Measurements from ENCODE around the gene S100A16. TPM values are rescaled to one million over a fixed set of nuclear protein-coding genes. Genes with fewer than 3 reads are reported as not detected.

The S100A16 gene
- total RNA-seq = 100 to 1,000 TPM; 158 to 171 TPM
- polyA plus RNA-seq (ENCODE audit: insufficient read depth, low read depth, low replicate concordance) = 126 TPM
- long read RNA-seq, donor 1, transcript S100A16-204 (3 exons, 1,118 nt) = major isoform, 142 of 163 reads
- long read RNA-seq, donor 1, transcript S100A16-203 (3 exons, 956 nt) = minor isoform, 13 of 163 reads
- long read RNA-seq, donor 1, partial matches to known transcripts = 6 of 163 reads
- long read RNA-seq, donor 1, other reads (novel, unspliced or antisense) = 0 of 163 reads
- long read RNA-seq, donor 2, transcript S100A16-203 (3 exons, 956 nt) = minor isoform, 7 of 133 reads
- long read RNA-seq, donor 2, transcript S100A16-204 (3 exons, 1,118 nt) = major isoform, 110 of 133 reads
- long read RNA-seq, donor 2, partial matches to known transcripts = 14 of 133 reads
- long read RNA-seq, donor 2, other reads (novel, unspliced or antisense) = 0 of 133 reads

- H3K9me3 ChIP-seq = no peaks in the 10 kb centered on the region
- H3K27me3 ChIP-seq = no peaks in the 10 kb centered on the region
- WGBS, 2 donors = 29 to 70% methylated on average over 3 to 9 of the region's 9 CpGs
- TF ChIP-seq POLR2A (IDR thresholded peaks at IDR 0.05) = no peak
- TF ChIP-seq CTCF (IDR thresholded peaks at IDR 0.05) = no peak
- peak within 1 kb of the TSS; percentile 54 to 76 for H3K4me3 ChIP-seq
- intact Hi-C loops (cut with DNase I; ENCODE audit: low total_unique reads) = no loop called here
- H3K36me3 ChIP-seq (ENCODE audit: low read depth, missing control alignments) = no peaks in the 10 kb centered on the region
- peaks cover 40% of the 10 kb centered on the region for H3K4me1 ChIP-seq
- DNase-seq = peak; percentile 84
- H3K27ac ChIP-seq = peak within 1 kb of the TSS; percentile 75 to 88
Measured at GRCh38 chr1:153612755-153613331, at the start of gene S100A16. S100A16 (minus strand) TSS chr1:153613137; CDS start chr1:153608151, 4,986 bp downstream.

- no peak overlapping the region for H3K4me3 ChIP-seq
- H3K27ac ChIP-seq = no peak overlapping the region
- intact Hi-C loops (cut with DNase I; ENCODE audit: low total_unique reads) = no loop called here
- WGBS, 2 donors = 48 to 55% methylated on average over 2 of the region's 2 CpGs
- H3K9me3 ChIP-seq = no peaks in the 10 kb centered on the region
- H3K27me3 ChIP-seq = no peaks in the 10 kb centered on the region
- no peak for DNase-seq
- H3K36me3 ChIP-seq (ENCODE audit: low read depth, missing control alignments) = no peaks in the 10 kb centered on the region
- TF ChIP-seq CTCF (IDR thresholded peaks at IDR 0.05) (no peak), POLR2A (IDR thresholded peaks at IDR 0.05) (no peak)
- H3K4me1 ChIP-seq = peaks cover 5% of the 10 kb centered on the region
Measured at GRCh38 chr1:153662269-153662668, 49.3 kb upstream of the S100A16 start.

GRCh38 chr1:153661111-153661708 is 48.3 kb upstream of the S100A16 start:
- Histone ChIP-seq H3K4me1 (peaks cover 5% of the 10 kb centered on the region), H3K9me3 (no peaks in the 10 kb centered on the region), H3K27me3 (no peaks in the 10 kb centered on the region), H3K27ac (no peak overlapping the region), H3K36me3 (ENCODE audit: low read depth, missing control alignments) (no peaks in the 10 kb centered on the region), H3K4me3 (no peak overlapping the region)
- WGBS, 2 donors = 57 to 64% methylated on average over 9 of the region's 9 CpGs
- TF ChIP-seq POLR2A (IDR thresholded peaks at IDR 0.05) (no peak), CTCF (IDR thresholded peaks at IDR 0.05) (no peak)
- intact Hi-C loops (cut with DNase I; ENCODE audit: low total_unique reads) = no loop called here
- no peak for DNase-seq

GRCh38 chr1:153659656-153660055 is 46.7 kb upstream of the S100A16 start:
- intact Hi-C loops (cut with DNase I; ENCODE audit: low total_unique reads) = no loop called here

More at GRCh38 chr1:153659656-153660055, 46.7 kb upstream of the S100A16 start:
- H3K4me1 ChIP-seq = peaks cover 5% of the 10 kb centered on the region
- TF ChIP-seq CTCF (IDR thresholded peaks at IDR 0.05) = no peak
- H3K4me3 ChIP-seq = no peak overlapping the region
- H3K27me3 ChIP-seq = no peaks in the 10 kb centered on the region
- H3K36me3 ChIP-seq (ENCODE audit: low read depth, missing control alignments) = no peaks in the 10 kb centered on the region
- no peak for DNase-seq
- H3K9me3 ChIP-seq = no peaks in the 10 kb centered on the region
- WGBS, 2 donors = 65 to 71% methylated on average over 9 of the region's 9 CpGs
- H3K27ac ChIP-seq = peak overlapping the region; percentile 98 to 99
